Neural cell (in vitro differentiated cells): ENCODE data around the gene PAK5. TPM values are rescaled to one million over a fixed set of nuclear protein-coding genes. Genes with fewer than 3 reads are reported as not detected.

Experiments
- H2AFZ ChIP-seq: fragments of 200-600, 300-800 bp; sonication (generic), shearing (Covaris generic); 2 replicates; pipeline ENCODE4 v1.6.0; 2014; ENCODE audit warnings: low read depth, mild to moderate bottlenecking, antibody characterized with exemption, low read length, moderate library complexity
- H3F3A ChIP-seq: fragments of 200-600 bp; shearing (Covaris generic); 2 replicates; pipeline ENCODE4 v1.6.1; 2016; ENCODE audit warnings: mild to moderate bottlenecking, moderate library complexity, mixed read lengths, antibody characterized with exemption, low read length; ENCODE audit not compliant: insufficient read depth, poor library complexity, severe bottlenecking
- H3K27ac ChIP-seq: fragments of 200-600, 300-800 bp; sonication (generic), shearing (Covaris generic); 2 replicates; pipeline ENCODE4 v1.5.1; 2014; ENCODE audit warnings: mild to moderate bottlenecking, low read length, moderate library complexity
- H3K27me3 ChIP-seq: fragments of 300-800, 200-600 bp; sonication (generic), shearing (Covaris generic); 2 replicates; pipeline ENCODE4 v1.6.0; 2014; ENCODE audit warnings: mild to moderate bottlenecking, low read depth, low read length, moderate library complexity; ENCODE audit not compliant: insufficient read depth
- H3K36me3 ChIP-seq: fragments of 300-800, 200-600 bp; sonication (generic), shearing (Covaris generic); 2 replicates; pipeline ENCODE4 v1.5.1; 2014; ENCODE audit warnings: mild to moderate bottlenecking, antibody characterized with exemption, low read length, moderate library complexity; ENCODE audit not compliant: insufficient read depth
- H3K4me2 ChIP-seq: fragments of 300-800, 200-600 bp; sonication (generic), shearing (Covaris generic); 2 replicates; pipeline ENCODE4 v1.6.0; 2014; ENCODE audit warnings: mild to moderate bottlenecking, low read length
- H3K4me3 ChIP-seq: fragments of 300-800, 200-600 bp; sonication (generic), shearing (Covaris generic); 2 replicates; pipeline ENCODE4 v1.5.1; 2014; ENCODE audit warnings: mild to moderate bottlenecking, low read length, moderate library complexity
- H3K79me2 ChIP-seq: fragments of 200-600 bp; shearing (Covaris generic); replicated peaks from 2 replicates; pipeline ENCODE4 v1.6.0; 2014; ENCODE audit warnings: mild to moderate bottlenecking, low read length, moderate library complexity; ENCODE audit not compliant: insufficient read depth
- H3K9ac ChIP-seq: fragments of 300-800, 200-600 bp; sonication (generic), shearing (Covaris generic); 2 replicates; pipeline ENCODE4 v1.6.1; 2016; ENCODE audit warnings: mild to moderate bottlenecking, low read length, mixed read lengths
- H3K9me2 ChIP-seq: fragments of 200-600 bp; shearing (Covaris generic); 2 replicates; pipeline ENCODE4 v1.6.1; 2016; ENCODE audit warnings: mild to moderate bottlenecking, low read length, mixed read lengths; ENCODE audit not compliant: insufficient read depth
- H3K9me3 ChIP-seq: fragments of 200-600, 300-800 bp; sonication (generic), shearing (Covaris generic); 2 replicates; pipeline ENCODE4 v1.6.1; 2016; ENCODE audit warnings: mild to moderate bottlenecking, mixed run types, low read length, moderate library complexity, mixed read lengths
- H4K20me1 ChIP-seq: fragments of 200-600 bp; shearing (Covaris generic); 2 replicates; pipeline ENCODE4 v1.6.1; 2016; ENCODE audit warnings: mild to moderate bottlenecking, mixed run types; ENCODE audit not compliant: insufficient read depth
- EP300 ChIP-seq: fragments of 450-650 bp; conservative IDR thresholded peaks from 2 replicates; pipeline ENCODE4 v1.6.1; 2014; ENCODE audit warnings: antibody characterized with exemption, mild to moderate bottlenecking, moderate library complexity; ENCODE audit not compliant: poor library complexity, severe bottlenecking
- EZH2 ChIP-seq: fragments of 200-600, 300-800 bp; shearing (Covaris generic), sonication (generic); IDR thresholded peaks from 2 replicates; pipeline ENCODE4 v1.6.1; 2014; ENCODE audit warnings: antibody characterized with exemption, low read length, borderline replicate concordance, mild to moderate bottlenecking; ENCODE audit not compliant: insufficient read depth, poor library complexity, severe bottlenecking
- MXI1 ChIP-seq: fragments of 450-650 bp; conservative IDR thresholded peaks from 2 replicates; pipeline ENCODE4 v1.6.1; 2014; ENCODE audit warnings: antibody characterized with exemption, mild to moderate bottlenecking; ENCODE audit not compliant: poor library complexity, severe bottlenecking
- POLR2AphosphoS5 ChIP-seq: IDR thresholded peaks from 2 replicates; pipeline ENCODE4 v1.6.1; 2012
- RAD21 ChIP-seq: fragments of 450-650 bp; conservative IDR thresholded peaks from 2 replicates; pipeline ENCODE4 v1.6.1; 2014; ENCODE audit warnings: antibody characterized with exemption, mild to moderate bottlenecking, moderate library complexity
- REST ChIP-seq: IDR thresholded peaks from 2 replicates; pipeline ENCODE4 v1.6.1; 2012; ENCODE audit warnings: borderline replicate concordance
- SMC3 ChIP-seq: fragments of 450-650 bp; conservative IDR thresholded peaks from 2 replicates; pipeline ENCODE4 v1.6.1; 2014; ENCODE audit warnings: antibody characterized with exemption, mild to moderate bottlenecking, moderate library complexity; ENCODE audit not compliant: poor library complexity
- TAF1 ChIP-seq: IDR thresholded peaks from 2 replicates; pipeline ENCODE4 v1.6.1; 2012; ENCODE audit warnings: low read depth
- polyA plus RNA-seq: library from polyadenylated mRNA; depleted of rRNA; stranded (reverse); fragments of >200 nt; gene quantifications from 2 replicates; pipeline ENCODE4 v1.2.3, GENCODE V29; 2014
- TF ChIP-seq, protein P1 (sequence below): fragments of 450-650 bp; IDR thresholded peaks from 2 replicates; pipeline ENCODE4 v1.5.1; 2014; ENCODE audit warnings: antibody characterized with exemption, mild to moderate bottlenecking, moderate library complexity; ENCODE audit not compliant: poor library complexity, severe bottlenecking

PAK5 gene
- polyA plus RNA-seq, 1 donor from 2014 or later = 48.3 TPM

DNA sequence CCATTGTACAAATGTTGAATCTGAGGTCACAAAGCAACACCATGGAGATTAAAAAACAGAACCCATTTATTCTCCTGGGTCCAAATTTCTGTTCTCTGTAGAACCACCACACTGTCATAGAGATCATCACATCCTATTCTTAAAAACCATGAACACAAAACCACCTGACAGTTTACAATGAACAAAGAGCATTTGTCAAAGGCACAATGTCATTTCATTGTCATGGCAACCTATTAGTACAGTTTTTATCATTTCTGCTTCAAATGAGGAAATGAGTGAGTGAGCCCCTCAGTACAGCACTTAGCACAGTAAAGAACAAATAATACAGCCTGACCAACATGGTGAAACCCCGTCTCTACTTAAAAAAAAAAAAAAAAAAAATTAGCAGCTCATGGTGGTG, 347.6 kb downstream of the PAK5 start:
- Histone ChIP-seq H4K20me1 (no peaks in the 10 kb centered on the region), H3K36me3 (no peaks in the 10 kb centered on the region), H3K4me2 (no peak overlapping the region), H3K9me2 (no peaks in the 10 kb centered on the region), H2AFZ (no peak overlapping the region), H3K27ac (peak overlapping the region; percentile 88), H3F3A (no peaks in the 10 kb centered on the region), H3K9me3 (no peaks in the 10 kb centered on the region), H3K27me3 (no peaks in the 10 kb centered on the region), H3K4me3 (peak overlapping the region; percentile 11), H3K9ac (peak overlapping the region; percentile 49), H3K79me2 (no peaks in the 10 kb centered on the region)
- TF ChIP-seq EP300 (peak; percentile 86), POLR2AphosphoS5 (peak; percentile 60), EZH2 (no peak), REST (peak; percentile 50)

DNA sequence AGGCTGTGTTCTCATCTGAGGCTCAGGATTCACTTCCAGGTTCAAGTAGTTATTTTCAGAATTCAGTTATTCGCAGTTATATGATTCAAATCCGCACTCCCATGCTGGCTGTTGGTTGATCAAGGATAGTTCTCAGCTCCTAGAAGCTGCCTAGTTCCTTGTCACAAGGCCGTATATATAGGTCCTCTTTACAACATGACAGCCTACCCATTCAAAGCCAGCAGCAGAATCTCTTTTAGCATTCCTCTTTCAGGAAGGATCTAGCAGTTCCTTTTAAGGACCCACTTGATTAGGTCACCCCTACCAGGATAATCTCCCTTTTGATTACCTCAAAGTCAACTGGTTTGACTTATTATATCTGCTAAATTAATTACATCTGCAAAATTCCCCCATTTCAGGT, 348.2 kb downstream of the PAK5 start:
- Histone ChIP-seq H2AFZ (no peak overlapping the region), H3K27me3 (no peaks in the 10 kb centered on the region), H3K79me2 (no peaks in the 10 kb centered on the region), H4K20me1 (no peaks in the 10 kb centered on the region), H3K9ac (peak overlapping the region; percentile 49), H3K36me3 (no peaks in the 10 kb centered on the region), H3F3A (no peaks in the 10 kb centered on the region), H3K9me2 (no peaks in the 10 kb centered on the region), H3K4me2 (no peak overlapping the region), H3K9me3 (no peaks in the 10 kb centered on the region), H3K4me3 (peak overlapping the region; percentile 11), H3K27ac (peak overlapping the region; percentile 88)
- no peak for TF ChIP-seq EP300
- TF ChIP-seq TAF1 = no peak
- TF ChIP-seq RAD21 = no peak
- no peak for TF ChIP-seq POLR2AphosphoS5
- TF ChIP-seq EZH2 = no peak
- TF ChIP-seq, protein P1, sequence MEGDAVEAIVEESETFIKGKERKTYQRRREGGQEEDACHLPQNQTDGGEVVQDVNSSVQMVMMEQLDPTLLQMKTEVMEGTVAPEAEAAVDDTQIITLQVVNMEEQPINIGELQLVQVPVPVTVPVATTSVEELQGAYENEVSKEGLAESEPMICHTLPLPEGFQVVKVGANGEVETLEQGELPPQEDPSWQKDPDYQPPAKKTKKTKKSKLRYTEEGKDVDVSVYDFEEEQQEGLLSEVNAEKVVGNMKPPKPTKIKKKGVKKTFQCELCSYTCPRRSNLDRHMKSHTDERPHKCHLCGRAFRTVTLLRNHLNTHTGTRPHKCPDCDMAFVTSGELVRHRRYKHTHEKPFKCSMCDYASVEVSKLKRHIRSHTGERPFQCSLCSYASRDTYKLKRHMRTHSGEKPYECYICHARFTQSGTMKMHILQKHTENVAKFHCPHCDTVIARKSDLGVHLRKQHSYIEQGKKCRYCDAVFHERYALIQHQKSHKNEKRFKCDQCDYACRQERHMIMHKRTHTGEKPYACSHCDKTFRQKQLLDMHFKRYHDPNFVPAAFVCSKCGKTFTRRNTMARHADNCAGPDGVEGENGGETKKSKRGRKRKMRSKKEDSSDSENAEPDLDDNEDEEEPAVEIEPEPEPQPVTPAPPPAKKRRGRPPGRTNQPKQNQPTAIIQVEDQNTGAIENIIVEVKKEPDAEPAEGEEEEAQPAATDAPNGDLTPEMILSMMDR = no peak
- no peak for TF ChIP-seq MXI1

DNA sequence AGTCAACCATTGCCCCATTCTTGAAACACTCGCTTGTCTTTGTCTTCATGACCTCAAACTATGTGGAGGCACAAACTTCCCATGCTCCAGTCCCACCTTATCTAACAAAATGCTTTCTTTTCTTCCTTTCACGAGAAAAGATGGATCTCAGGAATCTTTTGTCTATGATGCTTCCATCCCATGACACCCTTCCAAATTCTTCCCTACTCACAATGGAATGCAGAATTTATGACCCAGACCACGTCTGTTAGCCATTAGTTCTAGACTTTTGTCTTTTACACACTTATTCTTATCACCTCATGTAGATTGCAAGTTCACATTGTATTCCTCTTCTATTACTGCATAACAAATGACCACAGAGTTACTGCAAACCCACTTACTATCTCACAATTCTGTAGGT, 348.7 kb downstream of the PAK5 start:
- H3K4me3 ChIP-seq = no peak overlapping the region
- peak overlapping the region; percentile 88 for H3K27ac ChIP-seq
- no peak for TF ChIP-seq TAF1
- no peak for TF ChIP-seq EP300
- TF ChIP-seq EZH2 = no peak
- TF ChIP-seq, protein P1 = no peak
- TF ChIP-seq MXI1 = no peak
- TF ChIP-seq SMC3 = no peak
- no peak for TF ChIP-seq POLR2AphosphoS5
- TF ChIP-seq REST = no peak
- TF ChIP-seq RAD21 = no peak
- H2AFZ ChIP-seq = no peak overlapping the region
- H3K27me3 ChIP-seq = no peaks in the 10 kb centered on the region
- H3K9me3 ChIP-seq = no peaks in the 10 kb centered on the region
- H3F3A ChIP-seq = no peaks in the 10 kb centered on the region
- no peaks in the 10 kb centered on the region for H3K36me3 ChIP-seq
- no peak overlapping the region for H3K4me2 ChIP-seq
- no peaks in the 10 kb centered on the region for H3K9me2 ChIP-seq
- no peak overlapping the region for H3K9ac ChIP-seq
- no peaks in the 10 kb centered on the region for H3K79me2 ChIP-seq
- no peaks in the 10 kb centered on the region for H4K20me1 ChIP-seq
